LHCN-M2 (cell line): ENCODE measurements around the gene ARHGEF37. TPM values are rescaled to one million over a fixed set of nuclear protein-coding genes. Genes with fewer than 3 reads are reported as not detected.

ENCODE experiments used
- DNase-seq: peaks from one replicate; pipeline ENCODE4 v3.0.0-alpha.2; 2012; ENCODE audit warnings: low read depth
- total RNA-seq: library from RNA; depleted of rRNA; stranded (reverse); fragments of >200 nt; gene quantifications from 2 replicates; pipeline ENCODE4 v1.2.3, GENCODE V29; 2014

Gene ARHGEF37
- total RNA-seq, 1 experiment from 2014 or later, result 0.11 TPM

DNA sequence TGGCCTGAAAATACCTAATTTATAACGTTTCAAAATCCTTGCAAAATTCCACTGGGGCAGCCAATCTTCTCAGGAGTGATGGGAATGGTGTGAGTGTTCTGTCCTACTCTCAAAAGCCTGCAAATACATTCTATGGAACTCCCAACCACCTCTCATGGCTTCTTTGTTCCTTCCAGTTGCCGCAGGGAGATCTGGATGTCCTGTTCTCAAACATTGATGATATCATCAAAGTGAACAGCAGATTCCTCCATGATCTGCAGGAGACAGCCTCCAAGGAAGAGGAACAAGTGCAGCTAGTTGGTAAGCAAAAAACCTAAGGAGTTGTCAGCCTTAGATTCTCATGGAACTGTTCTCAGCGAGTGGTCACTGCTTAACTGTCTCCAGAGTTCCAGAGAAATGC, 19.6 kb downstream of the ARHGEF37 start:
- DNase-seq, result no peak

DNA sequence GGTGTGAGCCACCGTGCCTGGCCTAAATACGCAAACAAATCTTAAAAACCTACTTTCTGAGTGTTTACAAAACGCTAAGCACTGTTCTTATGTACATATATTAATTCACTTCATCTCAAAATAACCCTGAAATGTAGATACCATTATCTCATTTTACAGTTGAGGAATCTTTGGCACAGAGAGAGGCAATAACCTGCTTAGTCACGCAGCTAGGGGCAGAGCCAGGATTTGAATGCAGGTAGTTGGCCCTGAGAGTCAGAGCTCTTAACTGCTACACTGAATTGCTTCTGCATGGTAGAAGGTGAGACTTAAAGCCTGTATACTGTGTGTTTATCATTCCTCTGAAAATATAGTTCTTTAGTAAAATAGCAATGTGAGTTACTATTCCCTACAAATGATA, 21.9 kb downstream of the ARHGEF37 start:
- no peak for DNase-seq

GRCh38 chr5:149603920-149604319, 22.6 kb downstream of the ARHGEF37 start:
- DNase-seq, result no peak

DNA sequence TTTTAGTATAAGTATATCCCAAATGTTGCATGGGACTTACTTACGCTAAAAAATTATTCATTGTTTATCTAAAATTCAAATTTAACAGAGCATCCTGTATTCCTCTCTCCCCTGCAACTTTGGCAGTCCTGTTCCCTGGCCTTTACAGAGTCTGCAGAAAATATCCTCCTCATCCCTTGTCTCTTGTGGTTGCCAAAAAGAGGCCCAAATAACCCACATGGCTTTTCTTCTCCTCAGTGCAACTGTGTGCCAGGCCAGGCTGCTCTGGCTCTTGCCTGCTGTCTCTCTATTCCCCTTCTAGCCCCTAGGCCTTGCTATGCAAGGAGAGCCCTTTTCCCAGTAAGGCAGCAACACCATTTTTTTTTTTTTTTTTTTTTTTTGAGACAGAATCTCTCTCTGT, 23.0 kb downstream of the ARHGEF37 start:
- DNase-seq, result no peak

DNA sequence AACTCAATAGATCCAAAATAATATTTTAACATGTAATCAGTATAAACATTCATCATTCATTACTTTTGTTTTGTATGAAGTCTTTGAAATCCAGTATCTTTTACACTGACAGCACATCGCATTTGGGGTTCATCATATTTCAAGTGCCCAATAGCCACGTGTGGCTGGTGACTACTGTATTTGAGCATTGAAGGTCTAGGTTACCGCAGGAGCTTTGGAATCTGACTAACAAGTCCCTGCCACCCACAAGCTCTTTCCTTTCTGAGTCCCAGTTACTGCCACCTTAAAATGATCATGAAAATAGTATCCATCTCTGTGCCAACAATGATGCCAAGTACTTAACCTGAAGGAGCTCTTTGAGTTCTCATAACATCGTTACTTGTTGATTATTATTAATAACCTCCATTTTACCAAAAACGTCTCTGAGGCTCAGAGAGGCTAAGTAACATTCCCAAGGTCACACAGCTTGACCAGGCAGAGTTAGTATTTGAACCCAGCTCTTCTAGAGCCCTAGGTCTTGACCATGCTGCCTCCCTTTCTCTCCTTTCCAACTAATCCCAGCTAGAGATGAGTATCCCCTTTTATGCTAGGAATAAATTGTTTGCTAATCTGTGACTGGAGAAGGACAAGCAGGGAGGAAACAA, 24.2 kb downstream of the ARHGEF37 start:
- peak; percentile 32 for DNase-seq

DNA sequence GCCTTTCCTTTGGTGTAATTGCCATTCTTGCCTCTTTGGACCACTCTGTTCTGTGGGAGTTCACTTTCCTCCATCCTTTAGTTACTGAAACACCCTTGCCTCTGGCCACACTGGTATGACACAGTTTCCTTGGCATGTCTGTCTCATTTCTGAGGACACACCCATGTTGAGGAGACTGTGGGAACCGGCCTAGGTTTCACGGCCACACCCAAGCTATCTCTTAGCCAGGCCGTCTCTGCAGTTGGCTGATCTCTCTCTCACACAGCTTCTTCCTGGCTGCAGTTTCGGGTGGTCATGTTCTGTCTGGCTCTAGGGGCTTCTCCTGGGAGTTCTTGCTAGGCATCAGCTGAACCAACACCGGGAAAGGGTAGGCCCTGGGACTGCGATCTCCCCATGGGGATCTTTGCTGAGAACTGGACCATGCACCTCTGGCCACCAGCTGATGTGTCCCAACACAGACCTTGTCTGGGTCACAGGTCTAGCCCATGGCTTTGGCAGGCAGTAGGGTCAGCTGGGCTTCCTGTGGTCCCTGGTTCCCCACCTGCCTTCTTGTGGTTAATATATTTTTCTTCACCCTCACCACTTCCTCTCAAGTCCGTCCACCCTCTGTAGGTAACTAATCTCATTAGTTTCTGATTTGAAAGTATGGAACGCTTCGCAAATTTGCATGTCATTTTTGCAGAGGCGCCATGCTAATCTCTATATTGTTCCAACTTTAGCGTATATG, 24.9 kb downstream of the ARHGEF37 start:
- DNase-seq, result peak; percentile 83

DNA sequence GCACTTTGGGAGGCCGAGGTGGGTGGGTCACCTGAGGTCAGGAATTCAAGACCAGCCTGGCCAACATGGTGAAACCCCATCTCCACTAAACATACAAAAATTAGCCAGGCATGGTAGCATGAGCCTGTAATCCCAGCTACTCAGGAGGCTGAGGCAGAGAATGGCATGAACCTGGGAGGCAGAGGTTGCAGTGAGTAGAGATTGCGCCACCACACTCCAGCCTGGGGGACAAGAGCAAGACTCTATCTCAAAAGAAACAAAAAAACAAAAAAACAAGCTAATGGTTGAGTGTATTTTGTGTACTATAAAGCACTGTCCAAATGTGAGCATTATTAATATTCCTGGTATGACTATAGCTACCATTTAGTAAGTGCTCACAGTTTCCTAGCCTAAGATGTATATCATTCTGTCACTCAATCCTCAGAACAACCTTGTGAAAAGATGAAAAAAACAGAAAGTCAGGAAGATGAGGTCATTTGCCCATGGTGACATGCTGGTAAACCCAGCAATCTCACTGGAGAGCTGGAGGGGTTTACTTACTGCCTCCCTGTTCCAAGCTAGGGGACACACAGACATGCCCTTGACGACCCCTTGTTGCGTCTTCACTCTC, 27.7 kb downstream of the ARHGEF37 start:
- no peak for DNase-seq

- DNase-seq, result no peak
Observed at GRCh38 chr5:149609640-149610219, 28.4 kb downstream of the ARHGEF37 start.

GRCh38 chr5:149610589-149611255, 29.4 kb downstream of the ARHGEF37 start:
- no peak for DNase-seq

- DNase-seq, result peak; percentile 52
Observed at GRCh38 chr5:149611326-149611725, 30.0 kb downstream of the ARHGEF37 start.

DNA sequence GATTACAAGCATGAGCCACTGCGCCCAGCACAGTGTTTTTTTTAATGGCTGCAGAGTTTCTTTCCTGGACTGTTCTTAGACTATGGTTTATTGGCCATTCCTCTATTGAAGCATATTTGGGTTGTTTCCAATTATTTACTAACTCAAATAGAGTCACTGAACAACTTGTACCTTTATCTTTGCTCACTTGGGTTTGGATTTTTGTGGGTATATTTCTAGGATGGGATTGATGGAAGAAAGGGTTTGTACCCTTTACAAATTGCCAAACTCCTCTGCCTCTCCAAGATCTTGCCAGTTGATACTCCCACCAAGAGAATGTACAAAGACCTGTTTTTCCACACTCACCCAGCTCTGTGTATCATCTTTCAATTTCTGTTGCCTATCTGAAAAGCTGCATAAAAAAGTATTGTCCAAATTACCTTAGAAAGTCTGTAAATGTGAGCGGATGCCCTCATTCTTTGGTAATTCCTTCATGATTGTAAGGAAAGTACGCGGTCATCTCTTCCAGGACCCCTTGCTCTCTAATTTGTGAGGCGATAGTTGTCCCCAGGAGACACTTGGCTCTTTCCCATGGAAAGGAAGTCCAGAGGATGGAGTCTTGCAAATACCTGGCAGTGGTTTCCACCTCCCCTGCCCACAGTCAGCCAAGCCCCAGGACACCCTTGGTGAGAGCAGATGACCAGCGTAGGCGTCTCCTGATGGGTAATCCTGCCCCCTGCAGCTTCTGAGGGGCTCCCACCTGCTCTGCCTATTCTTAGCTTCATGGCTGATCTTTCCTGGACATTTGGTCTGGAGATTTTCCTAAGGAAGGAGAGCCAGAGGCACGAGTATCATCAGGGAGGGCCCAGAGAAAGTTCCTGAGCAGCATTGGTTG, 33.0 kb downstream of the ARHGEF37 start:
- DNase-seq, result no peak

DNA sequence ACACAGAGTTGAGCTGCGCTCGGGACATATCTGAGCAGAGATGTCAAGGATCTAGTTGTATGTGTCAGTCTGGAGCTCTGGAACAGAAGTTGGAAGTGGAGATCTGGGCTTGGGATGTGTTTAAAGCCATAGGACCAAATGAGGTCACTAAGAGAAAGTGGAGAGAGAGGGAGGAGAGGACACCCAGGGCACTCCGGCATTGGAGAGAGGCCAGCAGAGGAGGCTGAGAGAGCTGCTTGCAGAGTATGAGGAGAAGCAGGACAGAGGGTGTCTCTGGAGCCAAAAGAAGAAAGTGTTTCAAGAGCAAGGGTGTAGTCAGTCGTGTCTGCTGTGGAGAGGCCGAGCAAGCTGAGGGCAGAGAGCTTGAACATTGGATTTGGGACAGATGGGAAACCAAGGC, 34.7 kb downstream of the ARHGEF37 start:
- no peak for DNase-seq

DNA sequence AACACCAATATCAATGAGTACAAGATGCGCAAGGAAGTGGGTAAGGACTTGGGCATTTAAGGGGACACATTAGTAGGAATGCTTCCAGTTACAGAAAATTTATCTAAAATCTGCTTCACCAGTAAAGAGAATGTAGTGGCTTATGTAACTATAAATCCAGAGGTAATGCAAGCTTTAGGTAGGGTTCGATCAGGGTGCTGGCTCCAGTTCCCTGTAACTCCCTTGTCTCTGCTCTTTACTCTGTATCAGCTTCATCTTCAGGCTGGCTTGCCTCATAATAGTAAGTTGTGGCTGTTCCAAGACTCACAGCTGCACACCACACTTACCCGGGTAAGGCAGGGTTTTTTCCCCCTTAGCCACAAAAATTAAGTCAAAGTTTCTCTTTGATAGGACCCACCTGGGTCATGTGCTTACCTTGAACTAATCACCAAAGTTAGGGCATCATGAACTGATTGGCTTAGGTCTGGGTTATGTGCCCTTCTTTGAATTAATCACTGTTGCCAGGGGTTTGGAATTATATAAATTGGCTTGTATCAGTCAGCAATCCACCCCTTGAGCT, 35.5 kb downstream of the ARHGEF37 start:
- no peak for DNase-seq

GRCh38 chr5:149617760-149618306, 36.5 kb downstream of the ARHGEF37 start:
- no peak for DNase-seq

- DNase-seq, result peak; percentile 63
Observed at GRCh38 chr5:149618581-149619248, 37.4 kb downstream of the ARHGEF37 start.

GRCh38 chr5:149621415-149622098, 40.3 kb downstream of the ARHGEF37 start:
- no peak for DNase-seq

GRCh38 chr5:149622466-149622865, 41.2 kb downstream of the ARHGEF37 start:
- DNase-seq, result no peak

DNA sequence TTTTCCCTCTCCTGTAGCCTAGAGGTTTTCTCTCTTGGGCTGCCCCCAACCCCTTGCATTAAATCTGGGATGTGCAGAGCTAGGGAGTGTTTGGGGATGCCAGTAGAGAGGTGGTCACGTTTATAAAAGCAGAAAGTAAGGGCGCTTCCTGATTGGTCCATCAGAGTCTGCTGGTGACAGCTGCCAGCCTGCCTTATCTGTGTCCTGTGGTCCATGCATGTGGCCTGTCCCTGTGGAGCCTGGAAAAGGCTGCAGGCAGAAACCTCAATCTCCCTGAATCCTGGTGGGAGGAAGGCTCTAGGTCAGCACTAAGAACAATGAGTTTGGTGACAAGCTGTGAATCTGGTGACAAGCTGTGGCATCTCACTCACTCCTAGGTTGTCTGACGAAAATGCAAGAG, 42.2 kb downstream of the ARHGEF37 start:
- no peak for DNase-seq

DNA sequence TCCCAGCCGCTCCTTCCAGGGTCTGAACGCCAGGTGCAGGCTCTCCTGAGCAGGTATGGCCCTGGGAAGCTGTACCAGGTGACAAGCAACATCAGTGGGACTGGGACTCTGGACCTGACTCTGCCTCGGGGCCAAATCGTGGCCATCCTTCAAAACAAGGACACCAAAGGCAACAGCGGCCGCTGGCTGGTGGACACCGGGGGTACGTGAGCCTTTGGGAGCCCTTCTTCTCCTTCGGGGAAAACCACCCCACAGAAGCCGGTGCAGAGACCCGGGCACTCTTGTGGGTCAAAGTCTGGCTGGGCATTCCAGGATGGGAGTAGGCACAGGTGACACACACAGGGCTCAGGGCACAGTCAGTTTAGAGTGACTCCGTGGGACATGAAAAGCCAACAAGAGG, 45.8 kb downstream of the ARHGEF37 start:
- no peak for DNase-seq
